Measurements from ENCODE around the gene EGLN2.
A peak's percentile ranks its signal among the peaks of the same experiment; 100 is the strongest.
"Not testable (repeated sequence)": the region's sequence is repeated elsewhere in the genome, so short reads cannot be mapped to it uniquely, and the experiment has no call there.

EGLN2 gene

GRCh38 chr19:40802300-40803169, 3.5 kb downstream of the EGLN2 start:
- DNase-seq: no peak

- no peak for DNase-seq
Measured at GRCh38 chr19:40803170-40803856, 4.3 kb downstream of the EGLN2 start.

DNA sequence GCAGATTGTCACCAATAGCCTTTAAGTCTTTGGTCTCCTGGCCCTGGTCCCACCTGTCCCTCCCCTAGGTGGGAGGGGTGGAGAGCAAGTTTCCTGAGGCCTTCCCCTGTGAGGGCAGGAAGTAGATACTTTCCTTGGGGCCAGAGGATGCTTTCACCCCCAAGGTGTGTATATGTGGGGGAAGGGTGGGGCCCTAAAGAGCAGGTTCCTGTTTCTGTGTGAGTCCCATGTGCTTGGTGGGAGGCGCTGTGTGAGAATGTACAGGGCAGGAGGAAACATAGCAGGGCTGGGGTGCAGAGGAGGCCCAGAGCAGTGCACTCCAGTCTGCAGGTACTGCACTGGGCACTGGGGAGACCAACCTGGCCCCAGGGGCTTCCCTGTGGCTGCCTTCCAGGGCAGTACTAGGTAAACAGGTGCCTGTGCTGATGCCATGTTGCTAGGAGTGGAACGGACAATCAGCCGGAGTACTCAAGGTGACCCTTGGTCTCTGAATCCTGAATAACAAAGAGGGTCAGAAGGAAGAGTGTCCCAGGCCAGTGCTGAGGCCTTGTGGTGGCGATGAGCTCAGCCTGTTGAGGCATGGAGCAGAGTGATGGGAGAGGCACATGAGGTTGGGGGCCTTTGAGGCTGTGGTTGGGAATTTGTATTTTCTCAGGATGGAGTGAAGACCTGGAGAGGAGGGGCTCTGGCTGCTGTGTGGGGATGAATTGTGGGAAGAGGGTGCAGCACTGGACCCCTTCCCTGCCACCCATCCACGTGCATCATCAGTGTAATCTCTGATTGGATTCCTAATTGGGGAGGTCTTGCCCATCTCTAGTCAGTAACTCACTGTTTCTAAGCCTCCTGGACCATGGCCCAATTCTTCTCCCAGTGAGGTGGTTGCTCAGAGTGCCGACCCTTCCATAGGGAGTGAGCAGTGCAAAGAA, 5.1 kb downstream of the EGLN2 start:
- DNase-seq: no peak

- no peak for DNase-seq
Measured at GRCh38 chr19:40804783-40805242, 5.8 kb downstream of the EGLN2 start.

GRCh38 chr19:40805258-40805868, 6.4 kb downstream of the EGLN2 start:
- no peak for DNase-seq

GRCh38 chr19:40806423-40807146, 7.6 kb downstream of the EGLN2 start:
- DNase-seq: peak; percentile 75

GRCh38 chr19:40807147-40808020, 8.4 kb downstream of the EGLN2 start:
- no peak for DNase-seq

- DNase-seq: no peak
Measured at GRCh38 chr19:40808021-40808325, 9.0 kb downstream of the EGLN2 start.

DNA sequence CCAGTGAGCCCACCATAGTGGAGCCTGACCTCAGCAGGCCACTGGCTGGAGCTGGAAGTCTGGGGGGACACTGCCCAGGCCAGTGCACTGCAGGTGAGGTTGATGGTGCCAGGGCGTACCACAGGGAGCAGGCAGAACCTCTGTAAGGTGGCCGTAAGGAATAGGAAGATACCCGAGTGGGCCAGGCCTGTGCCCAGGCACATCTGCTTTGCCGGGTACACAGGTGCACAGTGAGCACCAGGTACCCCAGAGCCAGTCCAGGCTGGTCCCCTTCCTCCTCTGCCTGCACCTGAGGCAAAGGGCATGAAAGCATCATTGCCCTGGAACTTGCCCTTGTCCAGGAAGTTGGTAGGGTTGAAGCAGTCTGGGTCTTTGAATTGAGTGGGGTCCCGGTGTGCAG, 9.5 kb downstream of the EGLN2 start:
- DNase-seq: no peak

DNA sequence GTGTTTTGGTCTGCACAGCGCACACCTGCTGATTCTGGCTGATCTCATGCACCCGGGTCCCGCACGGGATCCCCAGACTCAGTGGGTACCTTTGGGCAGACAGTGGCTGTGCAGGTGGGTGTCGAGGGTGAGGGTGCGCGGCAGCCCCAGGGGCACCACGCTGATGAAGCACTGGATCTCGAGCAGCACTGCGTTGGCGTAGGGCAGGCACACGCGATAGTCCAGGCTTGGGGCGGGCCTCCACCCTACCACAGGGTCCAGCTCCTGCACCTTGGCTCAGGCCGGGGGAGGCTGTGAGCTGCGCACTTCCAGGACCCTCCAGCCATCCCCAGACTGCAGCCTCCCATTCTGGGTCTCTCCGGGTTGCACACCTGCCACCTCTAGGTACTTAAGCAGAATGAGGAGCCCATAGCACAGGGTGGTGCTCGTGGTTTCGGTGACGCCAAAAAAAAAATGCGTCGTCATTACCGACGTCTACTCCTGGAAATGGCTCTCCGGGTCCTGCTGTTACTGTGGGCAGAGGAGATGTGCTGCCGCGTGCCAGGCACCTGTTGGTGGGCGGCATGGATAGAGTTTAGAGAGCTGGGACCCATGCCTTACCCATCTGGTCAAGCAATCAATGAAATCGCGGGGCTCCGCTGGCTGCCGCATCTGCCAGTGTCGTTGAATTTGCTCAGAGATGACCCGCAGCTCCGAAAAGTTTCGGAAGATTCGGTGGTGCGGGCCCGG, 10.5 kb downstream of the EGLN2 start:
- DNase-seq: no peak

- no peak for DNase-seq
Measured at GRCh38 chr19:40810160-40810559, 11.2 kb downstream of the EGLN2 start.

DNA sequence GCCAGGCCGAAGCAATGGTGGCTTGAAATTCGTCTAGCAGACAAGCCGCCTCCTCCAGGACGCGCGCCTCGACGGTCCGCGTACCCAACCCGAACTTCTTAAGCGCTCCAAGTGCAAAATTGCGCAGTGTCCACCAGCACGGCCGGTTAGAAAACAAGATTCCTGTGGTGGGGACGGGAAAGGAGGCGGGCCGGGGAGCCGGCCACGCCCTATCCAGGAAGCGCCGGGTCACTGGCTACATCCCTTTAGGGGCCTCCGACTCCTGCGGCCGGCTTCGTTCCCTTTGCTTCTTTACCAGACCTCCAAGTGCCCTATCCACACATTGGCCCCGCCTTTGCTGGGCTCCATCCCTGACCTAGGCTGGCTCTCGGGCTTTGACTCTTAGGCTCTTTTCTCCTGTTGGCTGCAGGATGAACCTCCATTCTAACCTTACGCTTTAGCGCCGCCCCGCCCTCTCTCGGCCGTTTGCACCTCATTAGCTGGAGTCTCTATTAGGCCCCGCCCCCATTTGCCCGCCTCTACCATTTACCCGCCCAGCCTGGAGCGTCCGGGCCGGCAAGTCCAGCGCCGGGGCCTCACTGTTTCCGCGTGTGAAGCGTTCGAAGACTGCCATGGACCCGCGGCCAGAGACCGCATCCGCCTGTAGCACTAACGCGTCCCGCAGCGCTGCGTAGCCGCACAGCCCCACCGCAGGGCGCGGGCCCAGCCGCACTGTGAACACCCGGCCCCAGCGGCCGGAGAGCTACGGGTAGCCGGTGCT, 11.8 kb downstream of the EGLN2 start:
- DNase-seq: peak; percentile 69

DNA sequence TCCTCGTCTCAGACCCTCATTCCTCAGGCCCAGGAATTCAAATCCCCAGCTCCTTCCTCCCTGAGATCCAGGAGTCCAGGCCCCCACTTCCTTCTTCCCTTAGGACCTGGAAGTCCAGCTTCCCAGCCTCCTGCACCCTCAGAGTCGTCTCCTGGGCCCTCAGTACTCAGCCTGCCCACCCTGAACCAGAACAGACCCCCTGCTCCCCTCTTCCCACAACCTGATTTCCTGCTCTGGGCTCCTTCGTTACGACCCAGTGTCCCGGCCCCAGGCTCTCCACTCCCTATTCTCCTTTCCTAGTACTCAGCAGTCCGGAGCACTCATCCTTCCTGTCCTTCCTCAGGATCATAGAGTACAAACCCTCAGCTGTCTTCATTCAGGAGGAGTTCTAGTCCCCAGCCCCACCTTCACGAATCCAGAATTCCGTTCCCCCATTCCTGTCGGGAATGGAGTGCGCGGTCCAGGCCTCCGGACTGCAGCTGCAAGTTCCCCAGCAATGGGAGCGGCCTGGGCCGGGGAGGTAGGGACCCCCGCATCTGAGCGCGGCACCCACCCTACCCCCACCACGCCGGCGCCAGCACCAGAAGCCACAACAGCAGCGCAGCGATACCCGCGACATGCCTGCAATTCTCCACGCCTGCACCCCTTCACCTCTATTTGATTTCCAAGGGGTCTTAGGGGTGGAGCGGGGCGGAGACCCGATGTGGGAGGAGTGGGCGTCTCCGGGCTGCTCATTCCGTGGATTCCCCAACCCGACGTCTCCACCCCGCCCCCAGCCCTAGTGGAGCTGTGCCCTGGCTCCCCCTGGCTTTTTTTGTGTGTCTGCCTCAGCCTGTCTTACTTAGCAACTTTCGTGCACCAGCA, 12.7 kb downstream of the EGLN2 start:
- DNase-seq: no peak

GRCh38 chr19:40812571-40812970, 13.6 kb downstream of the EGLN2 start:
- not testable (repeated sequence) for DNase-seq

DNA sequence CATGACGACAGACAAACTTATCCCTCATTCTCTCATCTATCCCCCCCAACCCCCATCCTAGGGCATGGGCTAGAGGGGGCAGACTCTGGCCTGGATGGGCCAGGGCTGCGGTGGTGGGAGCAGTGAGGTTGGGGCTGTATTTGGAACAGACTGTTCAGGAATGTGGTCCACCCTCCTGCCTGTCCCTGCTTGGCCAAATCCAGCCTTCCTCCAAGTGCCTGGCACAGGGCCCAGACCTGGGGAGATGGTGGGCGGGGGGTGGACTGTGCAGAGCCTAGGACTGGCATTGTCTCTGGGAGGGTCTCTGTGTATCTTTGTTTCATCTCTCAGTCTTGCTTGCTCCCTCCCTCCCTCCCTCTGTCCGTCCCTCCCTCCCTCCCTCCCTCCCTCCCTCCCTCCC, 14.2 kb downstream of the EGLN2 start:
- DNase-seq: no peak

DNA sequence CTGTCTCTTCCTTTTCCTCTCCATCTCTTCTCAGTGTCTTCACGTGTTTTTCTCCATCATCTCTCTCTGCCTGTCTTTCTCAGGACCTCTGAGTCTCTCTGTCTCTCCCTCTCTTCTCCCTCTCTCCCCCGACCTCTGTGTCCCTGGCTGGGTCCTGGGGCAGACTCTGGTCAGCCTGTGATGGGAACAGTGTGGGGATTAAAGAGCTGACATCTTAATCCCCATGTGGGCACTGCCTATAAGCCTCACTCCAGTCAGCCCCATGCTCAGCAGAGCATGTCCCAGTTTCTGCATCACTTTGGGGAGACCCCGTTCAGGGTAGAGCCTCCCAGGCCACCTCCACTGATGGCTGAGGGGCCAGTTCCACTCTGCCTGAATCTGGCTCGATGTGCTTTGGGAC, 16.2 kb downstream of the EGLN2 start:
- DNase-seq: no peak

- peak; percentile 62 for DNase-seq
Measured at GRCh38 chr19:40818480-40819399, 19.7 kb downstream of the EGLN2 start.

Measured in activated CD4-positive, CD25-positive, alpha-beta regulatory T cell treated with anti-CD3 and anti-CD28 coated beads, Interleukin-2, amount 50 U/mL, for 72 hours (primary cell).